ENCODE data around the gene SYNE2.
"Not testable (repeated sequence)": the region's sequence is repeated elsewhere in the genome, so short reads cannot be mapped to it uniquely, and the experiment has no call there.

The SYNE2 gene

DNA sequence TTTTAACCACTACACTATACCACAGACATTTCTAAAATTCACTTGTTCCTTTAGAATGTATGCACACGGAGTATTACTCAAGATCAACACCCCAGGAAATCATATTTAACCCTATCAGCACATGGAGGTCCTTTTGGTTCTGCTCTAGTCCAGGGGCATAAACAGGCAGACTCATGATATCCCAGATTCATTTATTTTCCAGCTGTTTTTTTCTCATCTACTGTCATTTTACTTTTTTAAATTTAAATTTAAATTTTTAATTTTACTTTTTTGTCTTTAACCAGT lies 17.9 kb downstream of the SYNE2 start:
- DNase-seq = not testable (repeated sequence)

DNA sequence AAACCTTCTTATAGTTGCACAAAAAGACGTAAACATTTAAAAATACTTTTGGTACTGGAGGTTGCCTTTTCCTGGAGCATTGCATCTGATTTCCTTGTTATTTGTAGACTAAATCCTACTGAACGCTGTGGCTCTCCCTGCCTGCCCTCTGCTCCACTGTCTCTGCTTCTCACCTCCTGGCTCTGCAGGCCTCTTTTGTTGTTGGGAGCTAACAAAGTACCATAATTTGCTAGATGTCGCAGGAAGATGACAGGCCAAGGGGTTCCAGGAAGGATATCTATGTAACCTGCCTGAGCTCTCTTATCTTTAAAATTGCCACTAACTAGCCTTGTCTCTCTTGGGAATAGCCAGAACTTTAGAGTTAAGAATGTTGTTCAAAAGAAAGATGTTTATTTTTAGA lies 21.4 kb downstream of the SYNE2 start:
- DNase-seq = no peak

DNA sequence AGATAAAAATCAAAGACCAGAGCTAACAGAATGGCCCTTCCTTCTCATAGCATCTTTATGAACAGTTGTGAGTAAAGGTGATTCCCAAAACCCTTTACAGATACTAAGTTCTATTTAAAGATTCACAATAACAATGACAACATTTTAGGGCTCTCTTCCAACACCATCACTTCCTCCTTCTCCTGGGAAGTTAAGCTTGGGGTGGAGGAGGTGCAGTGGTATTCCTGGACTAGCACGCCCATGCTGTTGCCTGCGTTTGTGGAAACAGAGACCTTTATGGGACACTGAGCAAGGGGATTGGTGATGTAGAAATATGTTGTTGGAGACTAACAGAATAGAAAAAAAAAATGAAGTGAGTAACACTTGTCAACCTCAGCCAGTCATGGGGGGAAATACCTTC lies 22.5 kb downstream of the SYNE2 start:
- no peak for DNase-seq

DNA sequence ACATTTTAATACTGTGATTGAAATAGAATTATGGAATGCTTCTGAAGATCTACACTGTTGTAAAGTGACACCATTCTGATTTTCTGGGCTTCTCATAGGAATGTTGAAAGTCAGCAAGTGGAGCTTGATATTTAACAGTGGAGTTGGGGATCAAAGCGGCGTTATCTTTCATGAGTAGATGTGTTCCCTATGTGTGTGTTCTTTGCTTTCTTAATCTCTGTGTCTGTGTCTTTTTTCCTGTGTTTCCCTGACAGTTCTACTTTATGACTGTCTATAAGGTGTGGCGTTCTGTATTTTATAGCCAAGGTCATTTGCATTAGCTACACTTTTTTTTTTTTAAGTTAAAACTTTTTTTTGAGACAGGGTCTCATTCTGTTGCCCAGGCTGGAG lies 24.7 kb downstream of the SYNE2 start:
- no peak for DNase-seq

DNA sequence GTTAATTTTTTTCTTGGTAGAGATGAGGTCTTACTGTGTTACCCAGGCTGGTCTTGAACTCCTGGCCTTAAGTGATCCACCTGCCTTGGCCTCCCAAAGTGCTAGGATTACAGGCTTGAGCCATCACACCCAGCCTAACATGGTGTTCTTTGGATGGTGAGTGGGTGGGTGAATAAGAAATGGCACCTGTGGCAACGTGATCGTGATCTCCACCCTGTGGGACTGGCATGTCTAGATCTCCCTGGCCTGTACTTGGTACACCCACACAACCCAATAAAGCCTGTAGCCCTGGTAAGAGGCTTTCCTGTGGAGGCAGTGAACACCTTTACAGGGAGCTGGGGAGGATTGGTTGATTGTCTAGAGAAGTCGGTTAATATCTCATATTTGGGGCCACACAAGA lies 25.2 kb downstream of the SYNE2 start:
- no peak for DNase-seq

DNA sequence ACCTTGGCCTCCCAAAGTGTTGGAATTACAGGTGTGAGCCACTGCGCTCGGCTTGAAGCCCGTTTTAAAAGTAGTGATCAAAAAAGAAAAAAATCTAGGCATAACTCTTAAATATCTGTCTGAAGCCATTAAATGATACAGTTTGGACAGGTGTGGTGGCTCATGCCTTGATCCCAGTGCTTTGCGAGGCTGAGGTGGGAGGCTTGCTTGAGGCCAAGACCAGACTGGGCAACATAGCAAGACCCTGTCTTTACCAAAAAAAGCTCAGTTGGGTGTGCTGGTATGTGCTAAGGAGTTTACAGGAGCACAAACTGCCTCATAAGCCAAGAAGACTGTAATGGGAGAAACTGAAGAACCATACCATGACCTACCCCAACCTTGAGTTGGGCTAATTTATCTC lies 26.0 kb downstream of the SYNE2 start:
- DNase-seq = no peak

DNA sequence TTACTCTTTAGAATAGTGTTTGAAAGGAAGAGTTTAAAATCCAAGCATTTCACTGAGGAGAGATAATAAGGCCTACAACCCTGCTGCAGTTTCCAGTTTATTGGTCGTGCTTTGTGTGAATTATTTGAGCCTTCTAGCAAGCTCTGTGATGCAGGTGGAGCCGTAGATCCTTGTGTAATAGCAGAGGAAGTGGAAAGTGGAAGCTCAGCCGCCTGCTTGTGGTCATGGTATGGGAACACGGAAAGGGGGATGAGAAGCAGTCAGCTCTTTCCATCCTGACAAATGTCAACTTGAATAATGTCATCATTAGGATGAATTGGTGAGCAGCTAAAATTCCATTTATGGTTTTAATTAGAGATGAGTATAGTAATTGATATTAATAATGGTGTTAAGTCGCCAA lies 29.1 kb downstream of the SYNE2 start:
- DNase-seq = no peak

DNA sequence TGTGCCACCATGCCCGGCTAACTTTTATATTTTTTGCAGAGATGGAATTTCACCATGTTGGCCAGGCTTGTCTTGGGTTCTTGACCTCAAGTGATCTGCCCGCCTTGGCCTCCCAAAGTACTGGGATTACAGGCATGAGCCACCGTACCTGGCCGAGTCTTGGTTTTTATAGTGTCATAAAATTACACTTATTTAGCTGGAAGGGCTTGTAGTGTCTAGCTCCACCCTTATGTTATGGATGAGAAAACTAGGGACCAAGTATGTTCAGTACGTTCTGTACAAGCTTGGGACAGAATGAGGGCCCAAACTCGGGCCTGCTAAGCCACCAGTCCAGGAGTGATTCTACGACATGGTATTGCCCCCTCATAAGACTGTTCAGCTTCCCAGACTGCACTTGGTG lies 35.1 kb downstream of the SYNE2 start:
- DNase-seq = no peak

DNA sequence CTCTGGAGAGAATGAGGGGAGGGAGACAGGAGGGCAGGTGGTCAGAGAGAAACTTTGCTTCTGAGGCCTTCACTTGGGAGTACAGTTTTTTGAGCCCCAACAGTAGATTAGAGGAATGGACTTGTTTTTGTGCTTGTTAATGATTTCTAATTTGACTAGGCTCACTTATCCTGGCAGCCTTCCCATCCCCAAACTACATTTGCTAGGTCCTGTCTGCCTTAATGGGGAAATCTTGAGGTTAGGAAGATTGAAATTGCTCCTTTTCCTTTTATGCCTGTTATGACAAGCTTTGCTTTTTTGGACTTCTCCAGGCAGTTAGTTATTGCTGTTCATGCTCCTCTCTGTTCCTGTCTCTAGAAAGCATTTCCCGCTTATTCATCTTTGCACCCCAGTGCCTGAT lies 37.7 kb downstream of the SYNE2 start:
- DNase-seq = no peak

DNA sequence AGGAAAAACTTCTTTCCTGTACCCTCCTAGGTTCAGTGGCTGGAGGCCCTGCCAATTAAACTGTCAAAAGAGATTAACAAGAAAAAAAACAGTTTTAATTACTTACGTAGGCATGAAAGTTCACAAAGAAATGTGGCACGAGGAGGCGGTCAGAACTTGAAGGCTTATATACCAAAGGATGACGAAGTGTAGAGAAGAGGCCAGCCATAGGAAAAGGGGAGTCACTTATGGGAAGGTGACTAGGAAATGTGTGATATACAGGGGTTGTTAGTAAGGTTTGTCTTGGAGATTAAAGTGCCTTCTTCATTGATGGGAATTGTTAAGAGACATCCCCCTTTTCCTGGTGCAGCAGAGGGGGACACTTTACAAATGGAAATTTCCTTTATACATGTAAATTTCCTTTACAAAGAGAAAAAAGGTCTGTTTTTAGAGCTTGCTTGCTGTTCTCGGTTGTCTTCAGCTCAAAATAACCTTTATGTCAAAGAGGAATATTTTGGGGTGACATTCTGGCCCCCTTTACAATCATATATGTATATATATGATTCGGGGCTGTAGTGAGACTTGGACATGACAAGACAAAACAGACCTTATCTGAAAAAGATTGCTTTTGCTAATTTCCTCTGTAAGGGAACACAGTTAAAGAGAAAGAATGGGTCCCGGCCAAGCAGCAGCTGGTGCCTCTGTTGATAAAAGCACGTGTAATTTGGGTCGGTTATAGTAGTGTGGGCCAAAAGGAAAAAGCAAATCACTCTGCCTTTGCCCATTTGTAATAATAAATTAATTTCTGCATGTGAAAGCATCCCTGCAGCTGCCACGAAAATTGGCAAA lies 38.6 kb downstream of the SYNE2 start:
- DNase-seq = no peak

DNA sequence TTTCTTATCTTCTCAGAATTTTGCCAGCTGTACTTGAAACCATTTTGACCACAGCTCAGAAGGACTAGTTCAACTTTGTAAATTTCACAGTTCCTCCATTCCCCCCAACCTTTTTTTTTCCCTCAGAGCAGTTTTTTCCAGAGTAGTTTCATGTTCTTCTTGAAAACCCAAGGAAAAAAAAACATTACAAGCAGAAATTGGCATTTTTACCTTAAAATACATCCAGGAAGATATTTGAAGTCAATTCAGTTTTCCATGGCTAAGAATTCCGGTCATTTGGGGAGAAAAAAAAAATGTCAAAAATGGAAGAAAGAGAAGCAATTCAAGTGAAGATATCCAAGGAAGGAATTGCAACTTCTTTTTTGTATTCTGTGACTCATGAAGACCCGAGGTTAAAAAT lies 39.5 kb downstream of the SYNE2 start:
- DNase-seq = no peak

DNA sequence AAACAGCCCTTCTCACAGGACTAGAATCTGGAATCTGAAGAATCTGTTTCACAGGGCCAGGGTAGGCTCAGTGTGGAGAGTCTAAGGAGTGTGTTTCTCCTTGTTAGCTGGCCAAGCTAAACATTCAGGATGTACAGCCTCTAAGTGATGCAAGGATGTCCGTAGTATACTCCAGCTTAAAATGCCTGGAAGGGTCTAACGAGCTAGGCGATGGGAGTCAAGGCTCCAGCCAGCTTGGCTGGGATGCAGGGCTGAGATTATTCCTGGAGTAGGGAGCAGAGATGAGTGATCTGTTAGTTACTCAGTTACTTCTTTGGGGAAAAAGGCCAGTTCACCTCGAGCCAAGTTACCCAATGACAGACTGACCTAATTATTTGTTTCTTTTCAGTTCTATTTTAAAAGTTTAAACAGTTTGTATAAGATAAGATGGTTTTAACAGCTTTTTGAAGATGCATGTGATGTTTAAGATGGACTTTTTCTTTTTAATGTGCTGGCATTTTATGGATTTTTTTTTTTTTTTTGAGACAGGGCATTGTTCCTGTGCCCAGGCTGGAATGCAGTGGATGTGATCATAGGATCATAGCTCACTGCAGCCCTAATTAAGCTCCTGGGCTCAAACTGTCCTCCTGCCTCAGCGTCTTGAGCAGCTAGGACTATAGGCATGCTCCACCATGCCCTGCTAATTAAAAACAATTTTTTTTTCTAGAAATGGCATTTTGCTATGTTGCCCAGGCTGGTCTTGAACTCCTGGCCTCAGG lies 41.1 kb downstream of the SYNE2 start:
- no peak for DNase-seq

DNA sequence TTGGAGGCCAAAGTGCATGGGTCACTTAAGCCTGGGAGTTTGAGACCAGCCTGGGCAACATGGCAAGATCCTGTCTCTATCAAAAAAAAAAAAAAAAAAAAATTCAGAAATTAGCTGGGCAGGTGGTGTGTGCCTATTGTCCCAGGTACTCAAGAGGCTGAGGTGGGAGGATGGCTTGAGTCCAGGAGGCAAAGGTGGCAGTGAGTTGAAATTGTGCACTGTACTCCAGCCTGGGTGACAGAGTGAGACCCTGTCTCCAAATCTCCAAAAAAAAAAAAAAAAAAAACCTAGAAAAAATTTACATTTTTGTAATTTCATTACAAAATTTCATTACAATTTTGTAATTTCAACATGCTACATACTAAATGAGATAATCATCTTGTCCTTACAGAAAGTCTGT lies 42.7 kb downstream of the SYNE2 start:
- DNase-seq = no peak

DNA sequence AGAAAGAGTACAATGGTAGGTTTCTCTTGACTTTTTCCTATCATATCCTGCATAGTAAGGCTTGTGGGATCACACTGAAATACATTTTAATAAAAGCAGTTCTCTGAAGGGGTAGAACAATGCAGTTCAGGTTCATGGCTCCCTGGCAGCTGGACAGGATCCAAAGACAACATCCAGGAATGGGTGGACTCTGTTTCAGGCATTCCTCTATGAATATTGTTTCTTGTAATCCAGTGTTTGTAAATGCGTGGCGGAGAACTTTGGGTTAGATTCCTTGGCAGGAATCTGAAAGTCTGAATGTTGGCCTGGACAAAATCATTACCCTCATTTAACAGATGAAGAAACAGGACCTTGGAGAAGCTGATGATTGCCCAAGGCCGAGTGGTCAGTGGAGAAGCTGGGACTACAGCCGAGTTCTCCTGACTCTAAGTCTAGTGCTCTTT lies 43.5 kb downstream of the SYNE2 start:
- DNase-seq = peak; percentile 35

DNA sequence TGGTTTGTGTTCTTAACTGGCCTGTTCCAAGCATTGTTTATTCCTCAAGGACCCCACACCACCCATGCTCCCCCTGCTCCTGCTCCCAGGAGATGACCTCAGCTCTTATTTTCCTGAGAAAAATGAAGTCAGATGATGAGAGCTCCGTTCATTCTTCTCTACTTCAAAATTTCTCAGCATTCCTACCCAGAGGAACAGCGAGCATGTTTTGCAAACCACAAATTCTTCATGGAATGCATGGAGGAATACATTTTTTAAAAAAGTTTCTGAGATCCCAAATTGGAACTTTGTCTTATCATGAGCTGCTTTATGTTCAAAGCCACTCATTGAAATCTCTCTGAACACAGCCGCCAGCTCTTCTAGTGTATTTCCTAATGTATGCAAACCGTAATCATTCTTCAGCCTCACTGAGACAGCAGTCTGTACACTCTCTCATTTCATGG lies 44.9 kb downstream of the SYNE2 start:
- no peak for DNase-seq

DNA sequence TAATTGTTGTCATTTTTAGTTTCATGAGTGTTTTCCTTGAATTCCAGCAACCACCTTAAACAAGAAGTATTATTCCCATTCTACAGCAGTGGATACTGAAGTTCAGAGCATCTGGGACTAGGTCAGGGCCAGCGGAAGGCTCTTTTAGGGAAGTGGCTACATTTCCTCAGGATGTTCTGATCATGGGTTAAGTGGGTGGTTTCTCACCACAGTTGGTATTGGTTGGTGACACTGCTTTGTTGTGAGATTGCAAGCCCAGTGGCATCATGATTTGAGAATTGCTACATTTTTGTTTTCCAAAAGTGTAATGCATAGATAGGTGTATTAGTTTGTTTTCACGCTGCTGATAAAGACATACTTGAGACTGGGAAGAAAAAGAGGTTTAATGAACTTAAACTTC lies 47.1 kb downstream of the SYNE2 start:
- DNase-seq = no peak

DNA sequence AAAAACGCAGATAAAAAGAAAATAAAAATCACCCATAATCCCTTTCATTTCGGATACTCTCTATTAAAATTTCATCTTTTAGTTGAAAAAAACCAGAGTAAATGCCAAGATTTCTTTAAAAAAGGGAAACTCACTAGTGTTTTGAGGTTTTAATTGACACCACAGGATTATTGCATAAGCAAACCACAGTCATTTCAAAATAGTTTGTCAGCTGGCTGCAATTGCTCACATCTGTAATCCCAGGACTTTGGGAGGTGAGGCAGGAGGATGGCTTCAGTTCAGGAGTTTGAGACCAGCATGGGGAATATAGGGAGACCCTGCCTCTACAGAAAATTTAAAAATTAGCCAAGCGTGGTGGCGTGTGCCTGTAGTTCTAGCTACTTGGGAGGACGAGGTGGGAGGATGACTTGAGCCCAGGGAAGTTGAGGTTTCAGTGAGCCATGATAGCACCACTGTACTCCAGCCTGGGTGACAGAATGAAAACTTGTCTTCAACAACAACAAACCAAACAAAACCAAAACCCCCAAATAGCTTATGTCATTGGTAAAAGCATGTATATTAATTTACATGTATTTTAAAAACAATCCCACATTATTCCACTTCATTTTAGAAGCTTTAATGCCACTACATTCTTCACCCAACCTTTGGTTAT lies 48.8 kb downstream of the SYNE2 start:
- no peak for DNase-seq

DNA sequence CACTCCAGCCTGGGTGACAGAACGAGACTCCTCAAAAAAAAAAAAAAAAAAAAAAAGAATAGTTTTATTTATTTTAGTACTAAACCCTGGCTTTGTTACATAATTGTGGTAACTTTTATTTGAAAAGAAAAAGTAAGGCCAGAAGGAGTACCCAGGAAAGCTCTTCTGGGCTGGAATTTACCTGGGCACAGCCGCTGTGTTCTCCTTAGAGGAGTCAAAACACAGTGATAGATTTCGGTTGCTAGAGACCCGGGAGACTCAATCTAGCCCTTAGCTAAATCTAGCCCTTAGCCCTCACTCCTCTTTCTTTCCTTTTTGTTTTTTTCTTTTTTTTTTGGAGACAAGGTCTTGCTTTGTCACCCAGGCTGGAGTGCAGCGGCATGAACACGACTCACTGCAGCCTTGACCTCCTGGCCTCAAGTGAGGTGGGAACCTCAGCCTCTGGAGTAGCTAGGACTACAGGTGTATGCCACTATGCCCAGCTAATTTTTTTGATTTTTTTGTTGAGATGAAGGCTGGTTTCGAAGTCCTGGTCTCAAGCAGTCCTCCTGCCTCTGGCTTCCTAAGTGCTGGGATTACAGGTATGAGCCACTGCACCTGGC lies 49.7 kb downstream of the SYNE2 start:
- DNase-seq = no peak

DNA sequence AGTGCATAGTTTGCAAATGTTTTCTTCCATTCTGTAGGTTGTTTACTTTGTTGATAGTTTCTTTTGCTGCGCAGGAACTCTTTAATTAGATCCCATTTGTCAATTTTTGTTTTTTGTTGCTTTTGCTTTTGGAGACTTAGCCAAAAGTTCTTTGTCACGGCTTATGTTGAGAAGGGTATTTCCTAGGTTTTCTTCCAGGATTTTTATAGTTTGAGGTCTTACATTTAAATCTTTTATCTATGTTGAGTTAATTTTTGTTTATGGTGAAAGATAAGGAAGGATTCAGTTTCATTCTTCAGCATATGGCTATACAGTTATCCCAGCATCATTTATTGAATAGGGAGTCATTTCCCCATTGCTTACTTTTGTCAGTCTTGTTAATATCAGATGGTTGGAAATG lies 51.9 kb downstream of the SYNE2 start:
- DNase-seq = no peak

DNA sequence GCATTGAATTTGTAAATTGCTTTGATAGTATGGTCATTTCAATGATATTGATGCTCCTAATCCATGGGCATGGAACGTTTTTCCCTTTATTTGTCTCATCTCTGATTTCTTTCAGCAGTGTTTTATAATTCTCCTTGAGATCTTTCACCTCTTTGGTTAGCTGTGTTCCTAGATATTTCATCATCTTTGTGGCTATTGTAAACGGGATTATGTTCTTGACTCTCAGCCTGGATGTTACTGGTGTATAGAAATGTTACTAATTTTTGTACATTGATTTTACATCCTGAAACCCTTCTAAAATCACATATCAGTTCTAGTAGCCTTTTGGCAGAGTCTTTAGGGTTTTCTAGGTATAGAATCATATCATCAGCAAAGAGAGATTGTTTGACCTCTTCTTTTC lies 52.6 kb downstream of the SYNE2 start:
- DNase-seq = no peak

DNA sequence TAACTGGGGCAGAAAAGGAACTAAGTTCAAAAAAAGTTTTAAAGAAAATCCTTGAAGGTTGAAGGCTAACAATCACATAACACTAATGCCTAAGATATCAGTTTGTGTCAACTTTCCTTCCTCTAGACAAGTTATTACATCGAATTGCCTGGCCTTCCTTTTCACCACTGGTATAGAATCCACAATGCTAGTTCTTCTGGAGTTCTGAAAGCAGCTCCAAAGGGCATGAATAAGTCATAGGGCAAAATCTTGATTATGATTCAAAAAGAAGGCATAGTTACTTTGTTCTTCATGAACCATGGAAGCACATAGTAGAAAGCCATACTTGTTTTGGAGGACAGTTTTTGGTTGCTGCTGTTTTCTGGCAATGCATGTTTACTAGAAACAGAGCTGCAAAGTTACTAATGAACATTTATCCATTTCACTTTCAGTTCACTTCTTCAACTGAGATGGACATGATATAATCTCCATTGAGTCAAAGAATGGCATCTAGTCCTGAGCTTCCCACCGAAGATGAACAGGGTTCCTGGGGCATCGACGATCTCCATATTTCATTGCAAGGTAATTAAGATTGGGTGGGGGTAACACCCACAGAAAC lies 56.0 kb downstream of the SYNE2 start:
- DNase-seq = no peak

DNA sequence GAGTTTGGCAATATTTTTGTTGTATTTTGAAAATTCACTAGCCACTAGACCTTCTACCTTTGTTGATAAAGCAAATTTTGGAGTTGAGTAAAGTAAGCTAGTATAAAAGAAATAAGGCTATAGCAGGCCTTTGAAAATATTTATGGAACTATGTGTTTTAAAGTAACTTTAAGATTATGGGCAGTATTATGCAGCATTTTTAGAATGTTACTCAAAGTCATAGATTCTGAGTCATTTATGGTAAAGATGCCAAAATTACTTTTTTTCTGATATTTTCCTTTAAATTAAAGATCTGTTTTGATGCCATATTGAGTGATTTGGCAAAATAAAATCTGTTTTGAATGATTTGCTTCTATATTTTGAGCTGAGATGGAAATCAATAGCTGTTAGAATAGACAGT lies 57.2 kb downstream of the SYNE2 start:
- DNase-seq = no peak

Data from NCI-H748 treated with DMSO at 0.1 percent for 48 hours (cell line).